Activated T-helper 2 cell treated with anti-CD3 and anti-CD28 coated beads, Interferon-gamma antibody, Interleukin-2, Interleukin-4, amounts not matched to agents 10 μg/mL and 5 μg/mL and 100 μg/mL, durations not matched to agents 14 hours and 24 hours and 36 hours (primary cell): ENCODE results near the gene KRTAP5-6. TPM values are rescaled to one million over a fixed set of nuclear protein-coding genes. Genes with fewer than 3 reads are reported as not detected.

Source experiments
- DNase-seq: peaks from one replicate; pipeline ENCODE4 v3.0.0; 2021; ENCODE audit warnings: low spot score
- H3K27ac Mint-ChIP-seq: one replicate; pipeline ENCODE4 v1.8.0; 2021; ENCODE audit warnings: mixed read lengths
- H3K27me3 Mint-ChIP-seq: one replicate; pipeline ENCODE4 v1.8.0; 2021; ENCODE audit warnings: low read depth, mixed read lengths
- H3K36me3 Mint-ChIP-seq: one replicate; pipeline ENCODE4 v1.8.0; 2021; ENCODE audit warnings: low read depth, mixed read lengths
- H3K4me1 Mint-ChIP-seq: one replicate; pipeline ENCODE4 v1.8.0; 2021; ENCODE audit warnings: low read depth, mixed read lengths
- H3K4me3 Mint-ChIP-seq: one replicate; pipeline ENCODE4 v1.8.0; 2021; ENCODE audit warnings: low read depth, mild to moderate bottlenecking, moderate library complexity, mixed read lengths
- H3K9me3 Mint-ChIP-seq: one replicate; pipeline ENCODE4 v1.8.0; 2021; ENCODE audit warnings: mixed read lengths
- intact Hi-C: fragments of 100-400 bp; cut with micrococcal nuclease; formaldehyde crosslinking; loops from one replicate; pipeline ENCODE4 v1.15.1; 2023
- total RNA-seq: library from RNA; stranded (reverse); gene quantifications from 2 replicates; pipeline ENCODE4 v1.2.3, GENCODE V29; 2022

KRTAP5-6 gene
- total RNA-seq, 1 donor from 2014 or later, result not detected

GRCh38 chr11:1730059-1730629 is 33.1 kb downstream of the KRTAP5-6 start:
- Mint-ChIP-seq H3K4me3 (no peak overlapping the region), H3K27ac (no peak overlapping the region), H3K27me3 (peaks cover 17% of the 10 kb centered on the region), H3K9me3 (peaks cover 12% of the 10 kb centered on the region), H3K36me3 (no peaks in the 10 kb centered on the region), H3K4me1 (peaks cover 11% of the 10 kb centered on the region)
- no peak for DNase-seq
- intact Hi-C loops, result no loop called here

- peaks cover 11% of the 10 kb centered on the region for H3K4me1 Mint-ChIP-seq
- H3K36me3 Mint-ChIP-seq, result peaks cover 3% of the 10 kb centered on the region
- no peak overlapping the region for H3K4me3 Mint-ChIP-seq
- intact Hi-C loops, result no loop called here
- no peak overlapping the region for H3K27ac Mint-ChIP-seq
- no peak for DNase-seq
- peaks cover 22% of the 10 kb centered on the region for H3K27me3 Mint-ChIP-seq
- H3K9me3 Mint-ChIP-seq, result peaks cover 26% of the 10 kb centered on the region
Observed at GRCh38 chr11:1731451-1732059, 34.6 kb downstream of the KRTAP5-6 start.

- no peak overlapping the region for H3K27ac Mint-ChIP-seq
- no peak overlapping the region for H3K4me3 Mint-ChIP-seq
- H3K4me1 Mint-ChIP-seq, result peaks cover 9% of the 10 kb centered on the region
- no peak for DNase-seq
- peaks cover 3% of the 10 kb centered on the region for H3K36me3 Mint-ChIP-seq
- intact Hi-C loops, result no loop called here
- peaks cover 22% of the 10 kb centered on the region for H3K27me3 Mint-ChIP-seq
- peaks cover 30% of the 10 kb centered on the region for H3K9me3 Mint-ChIP-seq
Observed at GRCh38 chr11:1732418-1733008, 35.5 kb downstream of the KRTAP5-6 start.

- intact Hi-C loops, result no loop called here
- Mint-ChIP-seq H3K36me3 (peaks cover 3% of the 10 kb centered on the region), H3K27ac (no peak overlapping the region), H3K27me3 (peaks cover 21% of the 10 kb centered on the region), H3K9me3 (peaks cover 34% of the 10 kb centered on the region), H3K4me3 (no peak overlapping the region), H3K4me1 (peaks cover 8% of the 10 kb centered on the region)
- no peak for DNase-seq
Observed at GRCh38 chr11:1733009-1733715, 36.2 kb downstream of the KRTAP5-6 start.

GRCh38 chr11:1733716-1734640 is 37.0 kb downstream of the KRTAP5-6 start:
- no peak for DNase-seq
- Mint-ChIP-seq H3K27ac (no peak overlapping the region), H3K27me3 (peaks cover 17% of the 10 kb centered on the region), H3K36me3 (peaks cover 3% of the 10 kb centered on the region), H3K4me1 (peaks cover 4% of the 10 kb centered on the region), H3K4me3 (no peak overlapping the region), H3K9me3 (peaks cover 34% of the 10 kb centered on the region)
- intact Hi-C loops, result no loop called here

- peaks cover 34% of the 10 kb centered on the region for H3K9me3 Mint-ChIP-seq
- peaks cover 22% of the 10 kb centered on the region for H3K27me3 Mint-ChIP-seq
- H3K36me3 Mint-ChIP-seq, result peaks cover 3% of the 10 kb centered on the region
- peaks cover 3% of the 10 kb centered on the region for H3K4me1 Mint-ChIP-seq
- intact Hi-C loops, result no loop called here
- no peak overlapping the region for H3K27ac Mint-ChIP-seq
- no peak for DNase-seq
- no peak overlapping the region for H3K4me3 Mint-ChIP-seq
Observed at GRCh38 chr11:1734641-1735081, 37.7 kb downstream of the KRTAP5-6 start.

GRCh38 chr11:1735271-1735670 is 38.3 kb downstream of the KRTAP5-6 start:
- H3K4me1 Mint-ChIP-seq, result peaks cover 3% of the 10 kb centered on the region
- peaks cover 3% of the 10 kb centered on the region for H3K36me3 Mint-ChIP-seq
- H3K9me3 Mint-ChIP-seq, result peaks cover 34% of the 10 kb centered on the region
- no peak overlapping the region for H3K4me3 Mint-ChIP-seq
- intact Hi-C loops, result no loop called here
- peaks cover 16% of the 10 kb centered on the region for H3K27me3 Mint-ChIP-seq
- no peak overlapping the region for H3K27ac Mint-ChIP-seq
- DNase-seq, result no peak

- Mint-ChIP-seq H3K9me3 (peaks cover 27% of the 10 kb centered on the region), H3K36me3 (peaks cover 3% of the 10 kb centered on the region), H3K27me3 (peaks cover 16% of the 10 kb centered on the region), H3K4me3 (no peak overlapping the region), H3K4me1 (peaks cover 3% of the 10 kb centered on the region), H3K27ac (no peak overlapping the region)
- DNase-seq, result no peak
- intact Hi-C loops, result no loop called here
Observed at GRCh38 chr11:1736447-1736992, 39.5 kb downstream of the KRTAP5-6 start.

- Mint-ChIP-seq H3K4me1 (peaks cover 3% of the 10 kb centered on the region), H3K4me3 (no peak overlapping the region), H3K9me3 (peaks cover 22% of the 10 kb centered on the region), H3K36me3 (peaks cover 3% of the 10 kb centered on the region), H3K27me3 (peaks cover 16% of the 10 kb centered on the region), H3K27ac (no peak overlapping the region)
- DNase-seq, result no peak
- intact Hi-C loops, result no loop called here
Observed at GRCh38 chr11:1737080-1737757, 40.2 kb downstream of the KRTAP5-6 start.

- peaks cover 3% of the 10 kb centered on the region for H3K4me1 Mint-ChIP-seq
- intact Hi-C loops, result no loop called here
- no peak overlapping the region for H3K4me3 Mint-ChIP-seq
- H3K27ac Mint-ChIP-seq, result no peak overlapping the region
- no peak for DNase-seq
- peaks cover 22% of the 10 kb centered on the region for H3K9me3 Mint-ChIP-seq
- peaks cover 16% of the 10 kb centered on the region for H3K27me3 Mint-ChIP-seq
- peaks cover 3% of the 10 kb centered on the region for H3K36me3 Mint-ChIP-seq
Observed at GRCh38 chr11:1738380-1738779, 41.4 kb downstream of the KRTAP5-6 start.

- Mint-ChIP-seq H3K4me3 (no peak overlapping the region), H3K27me3 (peaks cover 16% of the 10 kb centered on the region), H3K9me3 (peaks cover 22% of the 10 kb centered on the region), H3K4me1 (no peaks in the 10 kb centered on the region), H3K27ac (no peak overlapping the region), H3K36me3 (peaks cover 3% of the 10 kb centered on the region)
- DNase-seq, result no peak
- intact Hi-C loops, result no loop called here
Observed at GRCh38 chr11:1739576-1739975, 42.6 kb downstream of the KRTAP5-6 start.
